Raji (cell line): Measurements from ENCODE around the gene RNF148.

Source experiments
- POLR2A ChIP-seq: IDR thresholded peaks from 2 replicates; pipeline ENCODE4 v1.6.1; 2011; ENCODE audit warnings: low read depth, low read length, control low read depth; ENCODE audit not compliant: insufficient read depth

Gene RNF148, protein sequence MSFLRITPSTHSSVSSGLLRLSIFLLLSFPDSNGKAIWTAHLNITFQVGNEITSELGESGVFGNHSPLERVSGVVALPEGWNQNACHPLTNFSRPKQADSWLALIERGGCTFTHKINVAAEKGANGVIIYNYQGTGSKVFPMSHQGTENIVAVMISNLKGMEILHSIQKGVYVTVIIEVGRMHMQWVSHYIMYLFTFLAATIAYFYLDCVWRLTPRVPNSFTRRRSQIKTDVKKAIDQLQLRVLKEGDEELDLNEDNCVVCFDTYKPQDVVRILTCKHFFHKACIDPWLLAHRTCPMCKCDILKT

DNA sequence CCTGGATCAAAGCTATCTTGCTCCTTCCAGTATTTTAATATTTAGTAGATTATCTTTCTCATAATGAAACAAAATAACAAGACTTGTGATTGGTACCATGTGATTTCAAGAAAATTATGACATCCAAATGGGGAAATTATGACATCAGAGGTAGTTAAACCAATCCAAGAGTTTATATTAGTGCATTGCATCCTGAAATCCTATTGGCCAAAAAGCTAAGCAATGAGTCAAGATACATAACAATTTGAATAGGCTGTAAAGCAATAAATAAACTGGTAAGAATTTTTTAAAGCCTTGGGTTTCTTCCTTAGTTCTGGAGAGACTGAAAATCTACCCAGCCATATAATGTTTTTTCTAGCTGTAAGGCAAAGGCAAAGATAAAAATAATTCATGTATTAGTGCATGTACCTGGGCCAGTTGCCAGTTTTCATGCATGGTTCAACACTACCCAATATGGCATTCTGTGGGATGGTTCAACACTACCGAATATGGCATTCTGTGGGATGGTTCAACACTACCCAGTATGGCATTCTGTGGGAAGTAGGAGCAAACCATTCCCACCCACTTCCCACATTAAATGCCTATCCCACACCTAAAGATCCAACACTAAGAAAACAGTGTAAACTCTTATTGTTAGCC is at the start of gene RNF148:
RNF148 (minus strand) TSS at position 51 of the 639 bp plus-strand sequence. CDS start 172 bp downstream, outside the sequence.
- no peak for TF ChIP-seq POLR2A

DNA sequence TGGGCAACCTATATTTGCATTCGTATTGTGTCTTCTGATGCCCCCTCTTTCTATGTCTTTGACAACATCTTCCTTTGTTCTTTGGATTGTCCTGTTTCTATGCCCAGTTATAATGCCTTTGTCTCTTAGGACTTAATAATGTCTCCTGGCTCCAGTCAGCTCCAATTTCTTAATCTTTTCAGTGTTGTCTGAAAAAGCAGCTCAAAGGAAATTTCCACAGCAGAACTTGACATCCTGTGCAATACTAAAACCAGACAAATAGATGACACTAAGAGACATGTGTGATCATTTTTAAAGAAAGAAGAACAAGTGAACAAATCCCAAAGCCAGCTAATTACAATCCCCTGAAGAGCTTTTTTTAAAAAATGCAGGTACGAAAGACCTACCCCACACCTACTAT is 47.7 kb upstream of the RNF148 start:
- no peak for TF ChIP-seq POLR2A

DNA sequence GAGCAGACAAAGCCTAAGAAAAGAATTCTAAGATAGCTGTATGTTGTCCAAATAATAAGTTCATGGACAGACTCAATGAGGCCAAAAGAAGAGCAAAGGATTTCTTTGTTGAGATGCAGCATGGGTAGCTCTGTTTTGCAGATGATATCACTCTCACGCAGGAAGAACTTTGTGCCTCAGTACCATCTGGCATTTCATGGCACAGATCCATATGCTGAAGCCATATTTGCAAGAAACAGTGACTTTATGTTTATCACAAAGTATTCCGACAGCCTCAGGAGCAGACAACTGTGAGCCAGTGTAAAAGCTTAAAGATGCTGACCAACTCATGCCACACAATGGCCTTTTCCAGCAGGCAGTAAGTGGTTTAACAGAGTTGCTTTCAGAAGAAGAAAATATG is 45.5 kb upstream of the RNF148 start:
- no peak for TF ChIP-seq POLR2A

DNA sequence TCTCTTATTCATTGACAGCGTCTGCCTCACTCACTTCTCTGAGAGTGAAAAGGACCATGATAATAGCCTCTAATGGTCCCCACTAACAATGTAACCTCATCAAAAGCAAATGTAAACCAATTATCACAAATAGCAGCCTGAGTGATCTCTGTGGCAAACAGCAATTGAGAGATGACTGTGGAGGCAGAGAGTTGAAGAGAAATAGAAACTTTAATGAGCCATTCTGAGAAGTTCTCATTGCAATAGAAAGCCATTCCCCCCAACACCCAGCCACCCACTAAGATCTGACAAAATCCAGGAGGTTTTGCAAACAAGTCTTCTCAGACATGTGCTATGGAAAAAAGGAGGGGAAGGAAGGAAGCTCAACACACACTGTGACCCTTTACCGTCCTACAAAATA is 44.2 kb upstream of the RNF148 start:
- no peak for TF ChIP-seq POLR2A

DNA sequence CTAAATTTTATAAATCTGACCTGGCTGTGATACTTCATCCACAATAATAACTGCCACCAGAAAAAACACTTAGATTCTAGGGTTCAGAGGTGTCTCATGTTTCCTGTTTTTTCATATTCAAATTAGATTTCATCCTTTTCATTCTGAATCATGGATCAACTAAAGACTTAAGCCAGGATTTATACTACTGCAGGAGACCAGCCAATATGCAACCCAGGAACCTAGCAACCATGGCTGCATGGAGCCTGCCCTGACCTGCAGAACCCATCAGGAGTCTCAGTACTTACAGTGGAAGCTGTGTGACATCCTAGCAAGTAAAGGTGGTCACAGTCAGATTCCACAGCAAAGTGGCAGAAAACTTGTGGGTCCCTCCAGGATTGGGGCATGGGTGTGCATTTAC is 40.5 kb upstream of the RNF148 start:
- TF ChIP-seq POLR2A = no peak

DNA sequence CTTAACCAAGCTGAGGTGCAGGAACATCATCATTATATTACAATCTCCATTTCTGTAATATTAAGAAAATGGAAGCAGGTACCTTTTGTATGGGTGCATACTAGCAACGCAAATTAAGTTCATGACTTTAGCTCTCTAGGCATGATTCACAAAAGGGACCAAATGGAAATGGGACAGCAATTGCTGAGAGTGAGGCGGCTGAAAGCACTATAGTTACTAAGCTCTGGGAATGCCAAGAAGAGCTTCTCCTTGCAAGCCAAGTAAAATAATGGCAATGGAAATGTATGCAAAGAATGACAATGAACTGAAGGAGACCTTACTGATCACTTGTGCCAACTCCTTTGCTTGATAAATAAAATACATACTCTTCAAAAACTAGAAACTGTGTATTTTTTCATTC is 36.2 kb upstream of the RNF148 start:
- no peak for TF ChIP-seq POLR2A

DNA sequence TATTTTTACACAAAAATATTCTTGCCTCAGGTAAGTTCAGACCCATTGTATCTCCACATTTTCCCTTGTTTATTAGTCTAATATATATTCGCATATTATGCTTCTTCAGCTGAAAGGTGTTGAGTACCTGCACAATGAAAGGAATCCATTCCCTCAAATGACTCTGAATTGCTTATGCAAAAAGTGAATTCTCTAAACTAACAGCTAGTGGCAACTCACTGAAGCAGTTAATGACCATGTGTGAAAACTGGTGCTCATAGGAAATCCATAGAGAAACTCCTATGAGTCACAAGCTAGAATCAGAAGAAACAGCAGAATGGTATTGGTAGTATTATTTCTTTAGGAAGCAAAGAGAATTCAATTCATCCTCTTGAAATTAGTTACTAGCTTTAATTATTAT is 33.5 kb upstream of the RNF148 start:
- TF ChIP-seq POLR2A = no peak

DNA sequence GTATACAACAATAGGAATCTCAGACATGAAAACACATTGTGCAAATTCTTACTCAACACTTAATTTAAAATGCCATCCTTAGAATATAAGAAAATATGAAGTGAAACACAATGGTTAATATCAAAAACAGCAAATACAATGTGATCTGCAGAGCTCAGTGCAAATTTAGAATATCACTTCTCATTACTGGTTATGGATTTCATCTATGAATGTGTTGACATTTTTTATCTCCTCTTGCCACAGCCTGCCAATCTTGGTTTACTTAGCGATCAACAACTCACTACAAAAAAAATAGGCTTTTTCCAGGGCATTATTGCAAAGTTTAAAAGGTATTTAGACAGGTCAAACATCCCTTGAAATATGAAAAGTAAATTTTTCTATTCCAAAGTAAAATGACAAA is 25.0 kb upstream of the RNF148 start:
- no peak for TF ChIP-seq POLR2A

DNA sequence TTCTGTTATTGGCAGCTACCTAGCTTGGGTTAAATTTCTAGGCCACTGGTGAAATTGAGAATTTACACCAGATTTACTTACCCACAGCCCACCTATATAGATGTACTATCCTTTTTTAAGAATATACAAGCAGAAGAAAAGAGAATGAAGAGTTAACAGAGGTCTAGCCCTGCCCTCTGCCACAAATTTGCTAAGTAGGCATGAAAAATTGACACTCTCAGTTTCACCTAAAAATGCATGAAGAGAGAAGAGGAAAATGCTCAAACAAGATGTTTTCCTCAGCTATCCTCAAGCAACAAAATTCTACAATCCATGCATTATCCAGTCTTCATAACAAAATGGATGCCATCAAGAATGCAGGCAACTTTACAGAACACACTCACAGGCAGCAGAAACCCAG is 24.6 kb upstream of the RNF148 start:
- TF ChIP-seq POLR2A = no peak

DNA sequence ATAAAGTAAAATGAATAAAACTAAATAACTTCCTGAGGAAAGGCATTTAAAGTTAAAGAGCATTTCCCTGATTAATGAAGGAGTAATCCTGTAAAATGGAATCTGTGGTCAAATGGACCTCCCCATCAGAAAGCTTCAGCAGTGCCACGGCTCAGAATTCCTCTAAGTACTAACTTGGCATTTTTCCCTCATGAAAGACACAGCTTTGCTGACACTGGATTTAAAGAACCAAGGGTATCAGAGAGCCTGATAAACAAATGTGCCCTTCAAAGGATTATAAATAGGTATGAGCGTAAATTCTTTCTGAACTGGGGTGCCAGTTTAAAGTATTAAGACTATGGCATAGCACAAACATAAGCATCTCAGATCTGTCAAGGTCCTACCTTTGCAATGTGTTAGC is 24.2 kb upstream of the RNF148 start:
- no peak for TF ChIP-seq POLR2A

DNA sequence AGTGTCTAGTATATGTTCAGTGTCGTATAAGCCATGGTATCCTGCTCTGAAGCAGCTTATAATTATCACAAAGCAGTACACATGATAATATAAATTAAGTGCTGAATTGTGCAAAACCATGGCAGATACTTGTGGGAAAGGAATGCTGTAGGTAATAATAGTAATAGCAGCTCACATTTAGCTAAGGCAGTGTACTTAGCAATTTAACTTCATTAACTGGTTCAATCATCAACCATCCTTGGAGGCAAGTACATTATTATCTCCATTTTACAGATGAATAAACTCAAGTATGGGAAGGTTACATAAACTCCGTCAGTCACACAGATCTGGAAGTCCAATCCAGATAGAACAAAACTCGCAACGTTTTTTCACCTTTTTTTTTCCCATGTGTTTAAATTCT is 21.6 kb upstream of the RNF148 start:
- no peak for TF ChIP-seq POLR2A

DNA sequence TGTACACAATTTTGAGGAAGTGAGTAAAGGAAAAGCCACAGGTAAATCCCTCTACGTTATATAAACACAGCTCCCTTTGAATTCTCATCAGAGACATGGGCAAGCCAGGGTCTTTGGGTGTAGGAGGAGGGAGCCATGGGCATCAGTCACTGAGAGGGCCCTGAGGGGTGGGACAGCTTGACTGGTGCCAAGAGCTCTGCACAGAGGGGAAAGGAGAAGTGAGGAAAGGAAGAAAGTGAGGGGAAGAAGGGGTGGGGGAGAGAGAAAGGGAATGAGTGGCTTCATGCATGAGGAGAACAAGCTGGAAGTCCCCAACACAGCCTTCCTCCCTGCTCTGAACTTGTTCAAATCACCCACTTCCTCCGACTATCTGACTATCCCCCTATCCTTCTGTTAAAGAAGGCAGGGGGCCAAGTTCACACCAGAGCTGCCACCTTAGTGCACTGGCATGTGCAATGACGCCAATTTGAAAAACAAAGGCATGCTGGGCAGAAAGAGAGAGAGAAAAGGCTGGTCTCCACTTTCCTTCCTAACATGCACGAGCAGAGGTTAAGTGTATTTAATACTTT is 16.4 kb upstream of the RNF148 start:
- TF ChIP-seq POLR2A = no peak

DNA sequence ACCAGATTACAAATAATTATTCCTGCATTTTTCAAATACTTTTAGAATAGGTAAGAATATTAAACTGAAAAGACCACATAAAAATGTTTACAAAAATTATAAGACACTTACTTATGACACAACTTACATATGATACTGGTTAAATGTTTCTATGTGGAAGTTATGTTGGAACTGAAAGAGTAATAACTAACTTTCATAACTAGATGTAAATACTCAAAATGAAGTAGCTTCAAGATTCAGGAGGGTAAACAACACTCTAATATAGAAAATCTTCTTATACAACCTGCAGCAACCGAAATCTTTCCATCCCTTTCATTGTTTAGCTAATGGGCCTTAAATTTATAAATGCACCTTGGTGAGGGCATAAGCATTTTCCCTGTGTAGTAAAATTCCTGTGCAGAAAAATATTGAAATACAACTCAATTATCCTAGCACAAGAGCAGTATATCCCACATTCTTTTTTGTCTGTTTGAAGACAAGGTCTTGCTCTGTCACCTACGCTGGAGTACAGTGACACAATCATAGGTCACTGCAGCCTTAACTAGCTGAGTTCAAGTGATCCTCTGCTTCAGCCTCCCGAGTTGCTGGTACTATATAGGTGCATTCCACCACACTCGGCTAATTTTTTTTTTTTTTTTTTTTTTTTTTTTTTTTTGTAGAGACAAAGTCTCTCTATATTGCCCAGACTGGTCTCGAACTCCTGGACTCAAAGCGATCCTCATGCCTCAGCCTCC is 14.8 kb upstream of the RNF148 start:
- TF ChIP-seq POLR2A = no peak

DNA sequence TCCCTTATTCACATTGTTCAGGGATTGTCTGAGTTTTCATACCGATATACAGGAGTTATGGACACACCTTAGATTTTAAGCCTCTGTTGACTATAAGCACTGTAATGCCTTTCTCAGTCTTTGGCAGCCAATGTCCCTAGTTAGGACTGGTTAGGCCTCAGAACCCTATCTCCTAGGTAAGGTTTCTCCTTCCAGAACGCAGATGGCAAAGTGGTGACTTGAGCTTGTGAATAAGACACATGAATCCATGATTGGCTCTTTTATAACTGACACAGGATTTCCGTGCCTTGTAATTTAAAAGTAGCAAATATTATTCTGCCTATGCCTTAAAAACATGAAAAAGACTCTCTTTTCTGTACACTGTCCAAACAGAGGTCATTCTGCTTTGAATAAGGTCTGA is 12.5 kb upstream of the RNF148 start:
- no peak for TF ChIP-seq POLR2A

DNA sequence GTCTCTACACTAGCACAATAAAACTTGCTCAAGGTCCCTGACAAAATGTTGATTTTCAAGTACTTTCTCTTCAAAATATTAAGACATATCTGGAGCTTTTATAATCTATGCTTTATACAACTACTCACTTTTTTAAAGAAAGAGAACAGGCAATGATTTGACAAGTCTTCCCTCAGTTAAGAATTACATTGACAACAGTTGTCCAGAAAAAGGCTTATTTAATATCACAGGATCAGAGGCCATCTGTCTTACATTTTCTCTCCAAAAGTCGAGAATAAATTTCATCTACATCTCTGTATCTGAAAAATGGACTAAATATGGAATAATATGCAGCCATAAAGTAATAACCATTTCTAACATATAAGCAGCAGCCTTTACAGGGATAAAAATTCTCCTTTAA is 8.2 kb upstream of the RNF148 start:
- TF ChIP-seq POLR2A = no peak
